Gastrocnemius medialis (tissue), 4 donors: ENCODE measurements around the gene GAS7. TPM values are rescaled to one million over a fixed set of nuclear protein-coding genes. Genes with fewer than 3 reads are reported as not detected.

ENCODE experiments used
- ATAC-seq, 2 donors: fragments of 150-250 bp; one replicate each; pipeline ENCODE4 v1.9.1; 2016
- DNase-seq, 2 donors: peaks; one replicate each; pipeline ENCODE4 v3.0.0-alpha.2; 2019
- H3K27ac ChIP-seq, 4 donors: fragments of 200-600 bp; sonication (generic); 1 replicate in 1 of 4; 2 replicates in 3 of 4; pipeline ENCODE4 v1.5.1; 2016 to 2018; ENCODE audit warnings: mild to moderate bottlenecking in 2 of 4, moderate library complexity in 1 of 4
- H3K27me3 ChIP-seq, 3 donors: fragments of 200-600 bp; sonication (generic) in 2 of 3; 1 replicate in 1 of 3; 2 replicates in 2 of 3; pipeline versions ENCODE4 v1.5.1 to v1.6.0; 2016 to 2019; ENCODE audit warnings: mild to moderate bottlenecking in 1 of 3, moderate library complexity in 1 of 3
- H3K36me3 ChIP-seq, 2 donors: fragments of 200-600 bp; sonication (generic) in 1 of 2; one replicate each; pipeline ENCODE4 v1.5.1; 2017 to 2018
- H3K4me1 ChIP-seq, 2 donors: fragments of 200-600 bp; sonication (generic) in 1 of 2; one replicate each; pipeline ENCODE4 v1.5.1; 2016 to 2017; ENCODE audit warnings: mild to moderate bottlenecking in 2 of 2
- H3K4me3 ChIP-seq, 4 donors: fragments of 200-600 bp; sonication (generic) in 3 of 4; 1 replicate in 1 of 4; 2 replicates in 3 of 4; pipeline ENCODE4 v1.5.1; 2016 to 2019; ENCODE audit warnings: mild to moderate bottlenecking in 2 of 4
- H3K9me3 ChIP-seq, 3 donors: fragments of 200-600 bp; sonication (generic) in 2 of 3; 1 replicate in 1 of 3; 2 replicates in 2 of 3; pipeline ENCODE4 v1.5.1; 2016 to 2019
- POLR2A ChIP-seq, 2 donors: fragments of 450-650 bp; IDR thresholded peaks; one replicate each; pipeline ENCODE4 v1.6.1; 2017; ENCODE audit warnings: antibody characterized with exemption in 2 of 2, mild to moderate bottlenecking in 2 of 2, moderate library complexity in 2 of 2
- in situ Hi-C, 4 donors: fragments of 200-750 bp; cut with MboI; loops; one replicate each; pipeline versions ENCODE4 v1.15.0 to v1.8.0; 2017; ENCODE audit warnings: low sequenced_read_pairs in 4 of 4
- intact Hi-C: fragments of 100-400 bp; cut with DNase I; formaldehyde crosslinking; loops from one replicate; pipeline ENCODE4 v1.15.1; 2023; ENCODE audit warnings: low total_unique reads
- total RNA-seq, 4 donors: library from RNA; depleted of rRNA; stranded (reverse); fragments of >200 nt; gene quantifications; one replicate each; pipeline versions ENCODE4 v1.1.0 to v1.2.3, GENCODE V29; 2016
- TF ChIP-seq, protein P1 (sequence below), 5 experiments: fragments of 450-650 bp in 3 of 5; fragments of 200-600 bp in 2 of 5; sonication (generic) in 2 of 5; IDR thresholded peaks in 4 of 5; conservative IDR thresholded peaks in 1 of 5; 1 replicate in 4 of 5; 2 replicates in 1 of 5; pipeline ENCODE4 v1.5.1; 2016 to 2019; ENCODE audit warnings: antibody characterized with exemption in 5 of 5, mild to moderate bottlenecking in 3 of 5, moderate library complexity in 3 of 5

GAS7 gene
- total RNA-seq, 4 donors from 2014 or later: 5.8 to 7.1 (median 6.1) TPM

- DNase-seq (no peak), ATAC-seq (no peak)
- Histone ChIP-seq H3K4me3 (no peak overlapping the region), H3K36me3 (no peaks in the 10 kb centered on the region), H3K27me3 (no peaks in the 10 kb centered on the region), H3K9me3 (no peaks in the 10 kb centered on the region), H3K4me1 (no peaks in the 10 kb centered on the region), H3K27ac (peak overlapping the region in 2 of 4 donors; percentile 41 to 43)
- TF ChIP-seq POLR2A (IDR thresholded peaks at IDR 0.05): no peak
- TF ChIP-seq, protein P1, sequence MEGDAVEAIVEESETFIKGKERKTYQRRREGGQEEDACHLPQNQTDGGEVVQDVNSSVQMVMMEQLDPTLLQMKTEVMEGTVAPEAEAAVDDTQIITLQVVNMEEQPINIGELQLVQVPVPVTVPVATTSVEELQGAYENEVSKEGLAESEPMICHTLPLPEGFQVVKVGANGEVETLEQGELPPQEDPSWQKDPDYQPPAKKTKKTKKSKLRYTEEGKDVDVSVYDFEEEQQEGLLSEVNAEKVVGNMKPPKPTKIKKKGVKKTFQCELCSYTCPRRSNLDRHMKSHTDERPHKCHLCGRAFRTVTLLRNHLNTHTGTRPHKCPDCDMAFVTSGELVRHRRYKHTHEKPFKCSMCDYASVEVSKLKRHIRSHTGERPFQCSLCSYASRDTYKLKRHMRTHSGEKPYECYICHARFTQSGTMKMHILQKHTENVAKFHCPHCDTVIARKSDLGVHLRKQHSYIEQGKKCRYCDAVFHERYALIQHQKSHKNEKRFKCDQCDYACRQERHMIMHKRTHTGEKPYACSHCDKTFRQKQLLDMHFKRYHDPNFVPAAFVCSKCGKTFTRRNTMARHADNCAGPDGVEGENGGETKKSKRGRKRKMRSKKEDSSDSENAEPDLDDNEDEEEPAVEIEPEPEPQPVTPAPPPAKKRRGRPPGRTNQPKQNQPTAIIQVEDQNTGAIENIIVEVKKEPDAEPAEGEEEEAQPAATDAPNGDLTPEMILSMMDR (IDR thresholded peaks at IDR 0.05 in 4 of 5, conservative IDR thresholded peaks at IDR 0.05 in 1 of 5): no peak
- intact Hi-C loops (no loop called here), in situ Hi-C loops (no loop called here)
Observed at GRCh38 chr17:10053782-10054540, 144.4 kb downstream of the GAS7 start.

DNA sequence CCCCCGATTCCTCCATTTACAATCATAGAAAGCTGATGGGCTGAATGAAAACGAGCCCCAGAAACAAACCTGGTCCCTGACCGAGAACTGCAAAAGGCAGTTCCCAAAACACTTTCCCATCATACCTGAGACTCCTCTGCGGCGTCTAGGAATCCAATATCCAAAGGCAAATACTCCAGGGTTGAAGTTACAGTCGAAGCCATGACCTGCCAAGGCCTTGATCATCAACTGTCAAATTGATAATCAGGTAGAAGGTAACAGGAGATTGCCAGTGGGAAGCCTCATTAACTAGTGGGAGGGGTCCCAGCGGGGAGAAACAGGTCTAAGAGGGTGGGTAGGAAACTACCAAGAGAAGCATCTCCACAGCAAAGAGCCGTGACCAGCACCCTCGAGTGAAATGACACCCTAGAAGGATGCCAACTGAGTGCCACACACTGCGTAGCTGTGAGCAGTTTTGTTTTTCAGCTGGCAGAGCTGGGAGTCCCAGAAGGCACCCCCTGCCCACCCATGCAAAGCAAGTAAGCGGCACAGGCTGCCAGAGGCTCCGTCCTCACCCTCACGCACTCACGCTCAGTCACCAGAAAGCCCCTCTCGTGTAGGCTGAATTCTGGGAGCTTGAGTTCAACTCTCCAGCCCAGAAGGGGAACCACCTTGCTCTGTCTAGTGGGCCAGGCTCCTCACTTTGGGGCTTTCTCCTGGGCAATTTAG is 146.1 kb downstream of the GAS7 start:
- TF ChIP-seq, protein P1 (IDR thresholded peaks at IDR 0.05 in 4 of 5, conservative IDR thresholded peaks at IDR 0.05 in 1 of 5): no peak
- no peak for TF ChIP-seq POLR2A (IDR thresholded peaks at IDR 0.05)

DNA sequence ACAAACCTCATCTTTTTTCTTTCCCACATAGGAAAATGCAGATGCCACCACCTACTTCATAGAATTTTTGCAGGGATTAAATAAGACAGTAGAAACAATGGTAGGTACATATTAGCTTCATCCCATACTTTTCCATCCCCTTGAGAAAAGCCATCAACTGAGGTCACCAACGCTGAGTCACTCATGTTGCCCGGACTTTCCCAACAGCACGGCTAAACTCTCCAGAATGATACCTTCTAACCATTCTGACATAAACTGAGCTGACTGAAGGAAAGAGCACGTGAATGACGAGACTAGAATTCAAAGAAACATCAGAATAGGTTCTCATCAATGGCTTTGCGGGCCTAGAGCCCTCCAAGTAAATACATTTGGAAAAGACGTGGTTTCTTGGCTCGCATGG is 147.3 kb downstream of the GAS7 start:
- Histone ChIP-seq H3K4me3 (no peak overlapping the region), H3K27ac (peak overlapping the region; percentile 55 to 64 (median 61)), H3K36me3 (no peaks in the 10 kb centered on the region), H3K4me1 (no peaks in the 10 kb centered on the region), H3K27me3 (no peaks in the 10 kb centered on the region), H3K9me3 (no peaks in the 10 kb centered on the region)
- intact Hi-C loops (no loop called here), in situ Hi-C loops (no loop called here)
- ATAC-seq (peak; percentile 62 to 76), DNase-seq (no peak)
- no peak for TF ChIP-seq POLR2A (IDR thresholded peaks at IDR 0.05)
- TF ChIP-seq, protein P1 (IDR thresholded peaks at IDR 0.05 in 4 of 5, conservative IDR thresholded peaks at IDR 0.05 in 1 of 5): no peak

More for the DNA sequence above, 146.1 kb downstream of the GAS7 start:
- Histone ChIP-seq H3K27me3 (no peaks in the 10 kb centered on the region), H3K36me3 (no peaks in the 10 kb centered on the region), H3K9me3 (no peaks in the 10 kb centered on the region), H3K4me3 (no peak overlapping the region), H3K4me1 (no peaks in the 10 kb centered on the region), H3K27ac (peak overlapping the region in 1 of 4 donors; percentile 64)
- in situ Hi-C loops: no loop called here
- intact Hi-C loops: no loop called here
- ATAC-seq: no peak
- DNase-seq: no peak

GRCh38 chr17:10050597-10051101 is 147.8 kb downstream of the GAS7 start:
- Histone ChIP-seq H3K36me3 (no peaks in the 10 kb centered on the region), H3K4me1 (no peaks in the 10 kb centered on the region), H3K9me3 (no peaks in the 10 kb centered on the region), H3K27me3 (no peaks in the 10 kb centered on the region), H3K4me3 (no peak overlapping the region), H3K27ac (peak overlapping the region; percentile 55 to 64 (median 61))
- no peak for DNase-seq
- intact Hi-C loops: no loop called here
- TF ChIP-seq, protein P1 (IDR thresholded peaks at IDR 0.05 in 4 of 5, conservative IDR thresholded peaks at IDR 0.05 in 1 of 5): no peak
- no peak for TF ChIP-seq POLR2A (IDR thresholded peaks at IDR 0.05)
- peak in 1 of 2 donors; percentile 49 for ATAC-seq
- in situ Hi-C loops: no loop called here
